HG03097 (cell line): ENCODE results near the gene SLC4A8.

Source experiments
- ATAC-seq: cut with Tn5 transposase; IDR thresholded peaks from one replicate; pipeline ENCODE4 v1.9.1; 2021; ENCODE audit not compliant: unreplicated experiment, low FRiP score

SLC4A8 gene

GRCh38 chr12:51393676-51394545 lies 30.7 kb upstream of the SLC4A8 start:
- ATAC-seq, result no peak

GRCh38 chr12:51395283-51396230 lies 29.1 kb upstream of the SLC4A8 start:
- ATAC-seq, result peak; percentile 31

- no peak for ATAC-seq
These were observed 27.0 kb upstream of the SLC4A8 start for GRCh38 chr12:51397670-51398069.

GRCh38 chr12:51399891-51400290 lies 24.7 kb upstream of the SLC4A8 start:
- ATAC-seq, result no peak

- ATAC-seq, result no peak
These were observed 23.6 kb upstream of the SLC4A8 start for GRCh38 chr12:51401020-51401419.

DNA sequence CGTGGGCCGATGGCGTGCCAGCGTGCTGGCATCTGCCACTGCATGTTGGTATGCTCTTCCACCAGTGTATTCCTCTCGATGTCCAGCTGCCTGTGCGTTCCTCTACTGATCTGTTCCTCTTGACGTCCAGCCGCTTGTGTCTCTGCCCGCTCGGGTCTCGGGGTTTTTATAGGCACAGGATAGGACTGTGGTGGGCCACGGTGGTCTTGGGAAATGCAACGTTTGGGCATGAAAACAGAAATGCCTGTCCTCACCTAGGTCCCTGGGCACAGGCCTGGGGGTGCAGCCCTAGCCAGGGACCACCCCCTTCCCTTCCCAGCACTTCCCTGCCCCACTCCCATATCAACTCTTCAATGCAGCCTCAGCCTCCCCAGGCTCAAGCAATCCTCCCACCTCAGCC lies 23.1 kb upstream of the SLC4A8 start:
- ATAC-seq, result no peak

DNA sequence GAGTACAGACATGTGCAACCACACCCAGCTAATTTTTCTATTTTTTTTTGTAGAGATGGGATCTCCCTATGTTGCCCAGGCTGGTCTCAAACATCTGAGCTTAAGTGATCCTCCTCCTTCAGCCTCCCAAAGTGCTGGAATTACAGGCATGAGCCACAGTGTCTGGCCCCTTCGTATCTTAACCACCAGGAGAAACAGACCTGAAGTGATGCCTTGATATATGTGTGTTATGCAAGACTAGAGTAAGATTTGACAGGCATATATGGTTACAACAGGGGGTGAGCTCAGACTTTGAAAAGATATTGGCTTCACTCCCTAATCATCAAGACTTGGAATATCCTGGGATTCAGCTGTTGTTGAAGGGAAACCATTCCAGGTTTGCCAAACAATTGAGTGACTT lies 22.7 kb upstream of the SLC4A8 start:
- no peak for ATAC-seq

- no peak for ATAC-seq
These were observed 21.5 kb upstream of the SLC4A8 start for GRCh38 chr12:51403159-51403558.

GRCh38 chr12:51403681-51404136 lies 20.9 kb upstream of the SLC4A8 start:
- no peak for ATAC-seq

DNA sequence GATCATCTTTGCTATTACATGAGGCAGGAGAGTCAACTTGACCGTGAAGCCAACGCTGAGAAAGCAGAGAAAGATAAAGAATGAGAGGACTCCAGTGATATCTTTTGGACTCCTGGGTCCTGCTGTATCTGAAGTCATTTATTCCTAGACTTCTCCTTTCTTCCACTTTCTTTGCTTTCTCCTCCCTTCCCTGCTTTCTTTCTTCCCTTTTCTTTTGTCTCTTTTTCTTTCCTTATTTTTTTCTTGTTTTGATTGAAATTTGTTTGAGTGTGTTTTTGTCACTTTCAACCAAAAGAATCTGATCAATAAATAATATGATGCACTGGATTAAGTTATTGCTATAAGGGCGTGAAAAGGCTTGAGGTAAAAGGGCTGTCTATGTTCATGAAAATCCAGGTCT lies 20.0 kb upstream of the SLC4A8 start:
- ATAC-seq, result no peak

- no peak for ATAC-seq
These were observed 18.8 kb upstream of the SLC4A8 start for GRCh38 chr12:51405801-51406207.

DNA sequence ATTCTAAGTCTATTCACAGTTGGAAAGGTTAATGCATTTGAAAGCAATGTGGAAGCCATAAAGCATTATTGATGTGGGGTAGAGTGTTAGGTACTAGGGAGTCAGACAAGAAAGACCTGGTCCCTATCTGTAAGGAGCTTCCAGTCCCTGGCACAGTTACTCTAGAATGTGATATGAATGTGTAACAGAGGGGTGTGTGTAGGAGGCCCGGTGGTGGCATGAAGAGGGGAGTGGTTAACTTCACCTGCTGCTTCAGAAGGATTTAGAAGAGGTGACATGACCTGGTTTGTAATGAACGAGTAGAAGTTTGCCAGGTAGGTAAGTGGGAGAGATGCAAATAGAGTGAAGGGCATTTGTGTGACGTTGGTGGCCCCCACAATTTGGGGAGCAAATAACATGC lies 18.3 kb upstream of the SLC4A8 start:
- ATAC-seq, result no peak

DNA sequence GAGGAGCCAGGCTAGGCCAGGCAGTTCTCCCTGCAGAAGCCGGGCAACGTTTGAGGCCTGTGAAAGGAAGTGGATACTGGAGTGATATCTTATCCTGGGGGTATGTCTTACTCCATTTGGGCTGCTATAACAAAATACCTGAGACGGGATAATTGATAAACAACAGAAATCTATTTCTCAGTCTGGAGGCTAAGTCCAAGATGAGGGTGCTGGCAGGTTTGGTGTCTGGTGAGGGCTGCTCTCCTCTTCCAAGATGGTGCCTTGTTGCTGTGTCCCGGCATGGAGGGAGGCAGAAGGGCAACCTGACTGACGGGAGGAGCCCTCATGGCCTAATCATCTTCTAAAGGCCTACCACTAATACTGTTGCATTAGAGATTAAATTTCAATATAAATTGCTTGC lies 17.8 kb upstream of the SLC4A8 start:
- ATAC-seq, result no peak

GRCh38 chr12:51407604-51408003 lies 17.0 kb upstream of the SLC4A8 start:
- no peak for ATAC-seq

DNA sequence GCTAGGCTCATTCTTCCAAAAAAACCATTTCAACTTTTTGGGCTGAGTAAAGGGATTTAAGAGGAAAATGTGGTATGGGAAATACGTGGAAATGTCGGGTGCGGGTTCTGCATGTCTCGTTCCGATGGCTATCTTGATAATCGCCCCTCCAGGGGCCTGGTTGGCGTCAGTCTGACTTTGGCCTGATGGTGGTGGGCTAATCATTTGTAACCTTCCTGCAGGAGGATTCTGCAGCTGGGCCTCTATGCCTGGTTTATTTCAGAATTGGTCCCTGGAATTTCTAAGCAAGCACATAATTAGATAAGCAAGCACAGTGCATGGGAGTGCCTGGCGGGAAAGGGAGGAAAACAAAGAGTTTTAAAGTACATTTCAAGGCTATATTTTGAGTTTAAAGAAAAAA lies 14.8 kb upstream of the SLC4A8 start:
- ATAC-seq, result no peak

- no peak for ATAC-seq
These were observed 11.5 kb upstream of the SLC4A8 start for GRCh38 chr12:51413149-51413548.

- ATAC-seq, result no peak
These were observed 10.8 kb upstream of the SLC4A8 start for GRCh38 chr12:51413791-51414190.

- ATAC-seq, result no peak
These were observed 8.7 kb upstream of the SLC4A8 start for GRCh38 chr12:51415931-51416330.

DNA sequence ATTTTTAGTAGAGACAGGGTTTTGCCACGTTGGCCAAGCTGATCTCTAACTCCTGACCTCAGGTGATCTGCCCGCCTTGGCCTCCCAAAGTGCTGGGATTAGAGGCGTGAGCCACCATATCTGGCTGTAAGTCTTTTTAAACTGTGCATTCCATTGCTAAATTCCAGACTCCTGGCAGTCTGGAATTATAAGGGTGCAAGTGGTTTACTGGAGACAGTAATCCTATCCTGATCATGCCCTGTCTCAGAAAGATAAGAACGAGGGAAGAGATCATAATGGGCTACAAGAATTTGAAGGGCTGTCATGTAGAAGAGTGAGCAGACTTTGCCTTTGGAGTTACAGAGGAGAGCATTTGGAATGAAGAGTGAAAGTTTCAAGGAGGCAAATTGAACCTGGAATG lies 6.8 kb upstream of the SLC4A8 start:
- no peak for ATAC-seq

- ATAC-seq, result no peak
These were observed 5.0 kb upstream of the SLC4A8 start for GRCh38 chr12:51419425-51420193.
